Measurements from ENCODE around the gene NAT9.

Gene NAT9

DNA sequence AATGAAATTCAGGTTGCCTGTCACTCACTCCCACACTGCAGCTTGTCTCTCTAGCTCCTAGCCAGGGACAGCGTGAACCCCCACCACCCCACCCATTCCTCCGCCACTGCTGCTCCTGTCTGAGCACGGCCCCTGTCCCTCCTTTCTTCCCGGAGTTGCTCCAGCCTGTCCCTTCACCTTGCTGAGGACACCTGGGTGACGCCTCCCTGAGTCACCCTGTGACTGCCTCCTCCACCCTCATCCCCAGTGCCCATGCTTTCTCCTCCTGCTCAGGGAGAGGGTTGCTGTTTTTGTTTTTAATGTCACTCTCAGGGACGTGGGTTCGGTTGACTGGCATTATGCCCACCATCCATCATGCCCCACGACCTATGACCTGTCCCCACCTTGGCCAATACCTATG lies 25.8 kb upstream of the NAT9 start:
- no peak for DNase-seq (ENCODE audit: low read depth)
- H3K4me3 ChIP-seq (ENCODE audit: low read depth, low read length), result no peak overlapping the region
- TF ChIP-seq MYC (IDR thresholded peaks at IDR 0.05; ENCODE audit: low read depth, low read length) (no peak), POLR2A (IDR thresholded peaks at IDR 0.05; ENCODE audit: extremely low read depth, insufficient read length) (no peak)
- TF ChIP-seq, protein P1, sequence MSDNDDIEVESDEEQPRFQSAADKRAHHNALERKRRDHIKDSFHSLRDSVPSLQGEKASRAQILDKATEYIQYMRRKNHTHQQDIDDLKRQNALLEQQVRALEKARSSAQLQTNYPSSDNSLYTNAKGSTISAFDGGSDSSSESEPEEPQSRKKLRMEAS (IDR thresholded peaks at IDR 0.05; ENCODE audit: low read depth, low read length), result no peak
- TF ChIP-seq, protein P2, sequence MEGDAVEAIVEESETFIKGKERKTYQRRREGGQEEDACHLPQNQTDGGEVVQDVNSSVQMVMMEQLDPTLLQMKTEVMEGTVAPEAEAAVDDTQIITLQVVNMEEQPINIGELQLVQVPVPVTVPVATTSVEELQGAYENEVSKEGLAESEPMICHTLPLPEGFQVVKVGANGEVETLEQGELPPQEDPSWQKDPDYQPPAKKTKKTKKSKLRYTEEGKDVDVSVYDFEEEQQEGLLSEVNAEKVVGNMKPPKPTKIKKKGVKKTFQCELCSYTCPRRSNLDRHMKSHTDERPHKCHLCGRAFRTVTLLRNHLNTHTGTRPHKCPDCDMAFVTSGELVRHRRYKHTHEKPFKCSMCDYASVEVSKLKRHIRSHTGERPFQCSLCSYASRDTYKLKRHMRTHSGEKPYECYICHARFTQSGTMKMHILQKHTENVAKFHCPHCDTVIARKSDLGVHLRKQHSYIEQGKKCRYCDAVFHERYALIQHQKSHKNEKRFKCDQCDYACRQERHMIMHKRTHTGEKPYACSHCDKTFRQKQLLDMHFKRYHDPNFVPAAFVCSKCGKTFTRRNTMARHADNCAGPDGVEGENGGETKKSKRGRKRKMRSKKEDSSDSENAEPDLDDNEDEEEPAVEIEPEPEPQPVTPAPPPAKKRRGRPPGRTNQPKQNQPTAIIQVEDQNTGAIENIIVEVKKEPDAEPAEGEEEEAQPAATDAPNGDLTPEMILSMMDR (IDR thresholded peaks at IDR 0.05; ENCODE audit: low read depth, low read length), result no peak

DNA sequence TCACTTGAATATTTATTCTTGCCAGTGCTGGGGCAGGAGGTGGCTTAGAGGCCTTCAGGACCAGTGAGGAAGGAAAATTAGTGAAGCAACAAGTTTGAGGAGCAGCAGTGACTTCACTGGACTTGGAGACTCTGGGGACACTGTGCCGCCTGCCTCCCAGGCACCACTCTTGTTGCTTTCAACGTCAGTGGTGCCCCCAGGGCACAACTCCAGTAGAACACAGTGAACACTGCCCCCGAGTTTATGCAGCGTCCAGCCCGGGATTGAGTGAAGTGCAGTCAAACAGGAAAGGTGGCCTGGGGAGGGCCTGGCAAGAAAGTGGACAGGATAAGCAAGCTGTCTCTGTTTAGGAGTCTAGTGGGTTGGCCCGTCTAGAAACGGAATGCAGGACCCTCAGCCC lies 24.4 kb upstream of the NAT9 start:
- no peak overlapping the region for H3K4me3 ChIP-seq (ENCODE audit: low read depth, low read length)
- TF ChIP-seq POLR2A (IDR thresholded peaks at IDR 0.05; ENCODE audit: extremely low read depth, insufficient read length), result no peak
- TF ChIP-seq, protein P2 (IDR thresholded peaks at IDR 0.05; ENCODE audit: low read depth, low read length), result no peak
- no peak for TF ChIP-seq MYC (IDR thresholded peaks at IDR 0.05; ENCODE audit: low read depth, low read length)
- TF ChIP-seq, protein P1 (IDR thresholded peaks at IDR 0.05; ENCODE audit: low read depth, low read length), result no peak
- DNase-seq (ENCODE audit: low read depth), result no peak

DNA sequence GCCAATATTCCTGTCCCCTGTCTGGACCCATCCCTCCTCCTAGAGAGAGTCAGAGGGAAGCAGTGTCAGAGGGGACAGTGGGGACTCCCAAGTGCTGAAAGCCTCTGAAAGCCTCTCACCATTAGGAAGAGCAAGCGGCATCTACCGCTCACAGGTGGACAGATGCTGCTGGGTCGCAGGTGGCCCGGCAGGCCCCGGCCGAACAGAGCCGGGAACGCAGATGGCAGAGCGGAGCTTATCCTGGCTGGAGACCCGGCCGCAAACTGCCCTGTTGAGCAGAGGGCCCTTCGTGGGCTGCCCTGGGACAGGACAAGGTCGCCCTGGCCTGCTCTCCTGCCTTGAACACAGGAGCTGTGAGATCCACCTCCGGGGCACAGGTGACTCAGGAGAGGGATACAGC lies 23.0 kb upstream of the NAT9 start:
- DNase-seq (ENCODE audit: low read depth), result no peak
- H3K4me3 ChIP-seq (ENCODE audit: low read depth, low read length), result no peak overlapping the region
- TF ChIP-seq, protein P2 (IDR thresholded peaks at IDR 0.05; ENCODE audit: low read depth, low read length), result no peak
- TF ChIP-seq, protein P1 (IDR thresholded peaks at IDR 0.05; ENCODE audit: low read depth, low read length), result no peak
- TF ChIP-seq MYC (IDR thresholded peaks at IDR 0.05; ENCODE audit: low read depth, low read length), result no peak
- TF ChIP-seq POLR2A (IDR thresholded peaks at IDR 0.05; ENCODE audit: extremely low read depth, insufficient read length), result no peak

DNA sequence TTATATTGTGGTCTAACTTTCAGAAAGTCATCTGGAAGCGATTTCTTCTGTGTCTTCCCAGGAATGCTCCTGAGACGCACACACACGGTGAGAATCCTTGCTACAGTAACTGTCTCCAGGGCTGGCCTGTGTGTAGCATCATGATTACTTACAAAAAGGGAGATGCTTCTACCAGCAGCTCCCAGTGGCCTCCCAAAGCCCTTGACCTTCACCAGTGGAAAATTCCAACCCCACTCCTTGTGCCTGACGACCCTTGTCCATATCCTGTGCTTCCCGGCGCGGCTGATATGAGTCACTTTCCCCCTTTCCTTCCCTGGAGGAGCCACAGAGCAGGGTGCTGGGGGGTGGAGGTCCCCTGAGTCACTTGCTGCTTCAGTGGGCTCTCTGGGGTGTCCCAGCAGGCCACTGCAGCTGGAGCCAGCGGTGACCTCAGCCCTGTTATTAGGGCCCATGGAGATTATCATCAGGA lies 22.1 kb upstream of the NAT9 start:
- TF ChIP-seq, protein P1 (IDR thresholded peaks at IDR 0.05; ENCODE audit: low read depth, low read length), result no peak
- TF ChIP-seq MYC (IDR thresholded peaks at IDR 0.05; ENCODE audit: low read depth, low read length) (no peak), POLR2A (IDR thresholded peaks at IDR 0.05; ENCODE audit: extremely low read depth, insufficient read length) (no peak)
- TF ChIP-seq, protein P2 (IDR thresholded peaks at IDR 0.05; ENCODE audit: low read depth, low read length), result no peak
- no peak for DNase-seq (ENCODE audit: low read depth)
- no peak overlapping the region for H3K4me3 ChIP-seq (ENCODE audit: low read depth, low read length)

DNA sequence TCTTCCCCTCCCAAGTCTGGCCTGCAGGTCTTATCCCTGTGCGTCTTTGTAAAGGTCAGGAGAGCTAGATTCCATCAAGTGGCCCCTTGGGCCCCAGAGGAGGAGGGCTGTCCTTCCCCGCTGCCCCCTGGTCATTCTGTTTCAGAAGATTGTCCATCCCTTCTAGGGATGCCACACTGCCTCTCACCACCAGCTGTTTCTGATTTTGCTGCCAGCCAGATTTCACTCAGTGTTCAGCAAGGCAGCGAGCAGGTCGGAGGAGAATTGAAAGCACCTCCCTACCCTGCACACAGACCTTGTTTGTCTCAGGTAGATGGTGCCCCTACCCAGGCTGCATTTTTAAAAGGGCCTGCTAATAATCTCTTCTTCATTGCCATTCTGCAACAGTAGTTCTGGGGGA lies 21.7 kb upstream of the NAT9 start:
- DNase-seq (ENCODE audit: low read depth), result no peak
- TF ChIP-seq POLR2A (IDR thresholded peaks at IDR 0.05; ENCODE audit: extremely low read depth, insufficient read length) (no peak), MYC (IDR thresholded peaks at IDR 0.05; ENCODE audit: low read depth, low read length) (no peak)
- TF ChIP-seq, protein P2 (IDR thresholded peaks at IDR 0.05; ENCODE audit: low read depth, low read length), result no peak
- H3K4me3 ChIP-seq (ENCODE audit: low read depth, low read length), result no peak overlapping the region

DNA sequence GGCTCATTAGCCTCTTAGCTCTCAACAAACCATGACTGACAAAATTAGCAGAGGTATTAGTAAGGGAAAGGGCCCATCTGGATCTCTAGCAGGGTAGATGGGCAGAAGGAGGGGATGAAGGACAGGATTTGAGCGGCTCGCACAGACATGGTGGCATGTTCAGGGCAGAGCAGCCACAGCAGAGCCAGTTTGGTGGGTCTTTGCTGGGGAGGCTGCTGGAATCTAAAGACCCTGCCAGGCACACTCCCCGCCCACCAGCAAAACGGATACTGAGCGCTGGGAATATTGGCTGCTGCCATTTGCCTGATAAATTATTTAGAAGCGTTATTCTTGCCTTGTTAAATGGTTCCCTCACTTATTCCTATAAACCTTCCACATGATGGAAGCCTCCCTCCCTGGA lies 20.7 kb upstream of the NAT9 start:
- no peak for DNase-seq (ENCODE audit: low read depth)
- H3K4me3 ChIP-seq (ENCODE audit: low read depth, low read length), result no peak overlapping the region
- TF ChIP-seq, protein P1 (IDR thresholded peaks at IDR 0.05; ENCODE audit: low read depth, low read length), result no peak
- no peak for TF ChIP-seq MYC (IDR thresholded peaks at IDR 0.05; ENCODE audit: low read depth, low read length)
- no peak for TF ChIP-seq POLR2A (IDR thresholded peaks at IDR 0.05; ENCODE audit: extremely low read depth, insufficient read length)
- TF ChIP-seq, protein P2 (IDR thresholded peaks at IDR 0.05; ENCODE audit: low read depth, low read length), result no peak

All from NB4 (cell line).